T-helper 2 cell treated with Interferon-gamma antibody and Interleukin-4, amounts not matched to agents 100 ng/mL and 5 ng/mL, for 36 hours (primary cell): ENCODE data around the gene RFPL2. TPM values are rescaled to one million over a fixed set of nuclear protein-coding genes. Genes with fewer than 3 reads are reported as not detected.
"Not testable (repeated sequence)": the region's sequence is repeated elsewhere in the genome, so short reads cannot be mapped to it uniquely, and the experiment has no call there.

ENCODE experiments used
- intact Hi-C: fragments of 100-400 bp; cut with micrococcal nuclease; formaldehyde crosslinking; loops from one replicate; pipeline ENCODE4 v1.15.1; 2023
- total RNA-seq: library from RNA; stranded (reverse); gene quantifications from 2 replicates; pipeline ENCODE4 v1.2.3, GENCODE V29; 2022

The RFPL2 gene
- total RNA-seq, 1 donor from 2014 or later: 0.09 TPM

- intact Hi-C loops: no loop called here
Observed at GRCh38 chr22:32175115-32175514, 29.8 kb downstream of the RFPL2 start.

GRCh38 chr22:32165681-32166080 lies 39.2 kb downstream of the RFPL2 start:
- intact Hi-C loops: no loop called here

DNA sequence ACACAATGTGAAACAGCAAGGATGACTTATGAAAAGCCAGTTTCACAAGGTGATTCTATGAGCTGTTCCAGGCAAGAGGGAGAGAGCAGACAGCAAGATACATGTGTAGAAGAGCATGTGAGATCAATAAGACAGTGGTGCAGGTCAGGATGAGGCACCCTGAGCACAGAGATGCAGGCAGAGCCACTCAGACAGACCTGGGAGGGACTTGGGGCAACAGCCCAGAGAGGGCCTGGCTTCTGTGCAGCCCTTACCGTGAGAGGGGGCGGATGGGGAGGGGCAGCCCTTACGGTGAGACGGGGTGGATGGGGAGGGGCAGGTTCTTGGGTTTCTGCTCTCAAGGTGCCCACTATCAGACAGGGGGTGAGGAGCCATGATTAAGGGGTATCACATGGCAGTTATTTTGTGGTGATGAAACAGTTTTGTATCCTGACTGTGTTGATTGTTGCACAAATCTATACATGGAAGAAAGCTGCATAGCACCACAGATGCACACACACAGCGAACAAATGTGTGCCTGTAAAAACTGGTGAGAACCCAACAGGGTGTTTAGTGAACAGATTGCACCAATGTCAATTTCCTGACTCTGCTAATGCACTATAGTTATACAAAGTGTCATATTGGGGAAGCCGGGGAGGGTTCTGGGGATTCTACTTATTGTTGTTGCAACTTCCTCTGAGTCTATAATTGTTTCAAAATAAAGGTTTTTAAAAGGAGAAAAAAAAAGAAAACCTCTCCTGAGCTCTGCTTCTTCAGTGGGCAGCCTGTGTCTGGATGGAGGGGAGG lies 40.6 kb downstream of the RFPL2 start:
- intact Hi-C loops: no loop called here

DNA sequence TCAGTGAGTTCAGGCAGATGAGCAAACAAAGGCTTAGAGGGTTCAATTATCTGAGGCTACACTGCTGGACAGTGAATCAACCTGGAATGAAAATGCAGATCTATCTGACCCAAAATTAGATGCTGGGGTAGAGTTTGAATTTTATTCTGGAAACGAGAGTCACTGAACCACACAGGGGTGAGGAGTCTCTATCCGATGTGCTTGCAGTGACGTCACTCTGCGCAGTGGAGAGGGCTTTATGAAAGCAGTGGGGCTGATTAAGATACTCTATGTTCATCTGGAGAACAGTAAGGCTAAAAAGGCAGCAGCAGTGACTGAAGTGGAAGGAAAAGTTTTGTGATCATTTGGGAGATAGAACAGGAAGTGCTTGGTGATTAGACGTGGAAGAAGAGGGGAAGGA lies 44.5 kb downstream of the RFPL2 start:
- intact Hi-C loops: not testable (repeated sequence)

DNA sequence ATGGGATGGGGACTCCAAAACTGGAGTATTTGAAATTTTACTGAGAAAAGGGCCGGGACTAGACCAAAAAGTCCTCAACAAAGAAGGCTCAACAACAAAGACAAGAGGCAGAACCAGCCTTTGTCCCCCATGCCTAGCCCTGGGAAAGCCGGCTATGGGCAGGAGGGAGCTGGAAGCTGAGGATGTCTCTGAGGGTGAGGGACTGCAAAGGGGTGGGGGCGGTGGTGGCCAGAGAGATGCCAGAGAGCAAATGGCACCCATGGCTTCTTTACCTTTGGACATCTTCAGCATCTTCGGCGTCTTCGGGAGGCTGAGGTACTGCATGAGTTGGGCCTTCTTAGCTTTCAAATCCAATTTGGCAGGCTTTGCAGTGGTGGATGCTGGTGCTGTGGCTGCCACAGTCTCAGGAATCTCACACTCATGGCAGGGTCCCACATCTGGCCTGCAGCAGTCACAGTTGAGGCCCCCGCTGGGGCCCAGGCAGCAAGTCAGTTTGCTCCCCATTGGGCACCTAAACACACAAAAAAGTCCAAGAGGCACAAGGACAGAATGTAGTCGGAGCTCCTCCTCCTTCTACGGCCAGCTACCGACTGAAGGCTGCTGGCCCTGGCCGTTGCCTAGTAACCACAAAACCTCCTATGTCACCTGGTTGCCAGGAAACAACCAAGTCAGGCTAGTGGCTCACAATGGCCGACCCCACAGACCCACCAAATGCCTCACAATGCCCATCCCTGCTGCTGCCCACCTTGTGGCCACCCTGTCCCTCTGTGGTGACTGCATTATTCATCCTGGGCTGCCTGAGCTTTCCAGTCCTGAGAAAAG lies 46.0 kb downstream of the RFPL2 start, which contains the start of gene C22orf42:
TSS of gene C22orf42 (minus strand) at position 592 of the 822 bp plus-strand sequence. CDS start at position 504, 88 bp downstream.
- intact Hi-C loops: no loop called here

GRCh38 chr22:32157632-32158031 lies 47.2 kb downstream of the RFPL2 start:
- intact Hi-C loops: not testable (repeated sequence)

GRCh38 chr22:32154727-32155126 lies 50.1 kb downstream of the RFPL2 start:
- intact Hi-C loops: not testable (repeated sequence)

DNA sequence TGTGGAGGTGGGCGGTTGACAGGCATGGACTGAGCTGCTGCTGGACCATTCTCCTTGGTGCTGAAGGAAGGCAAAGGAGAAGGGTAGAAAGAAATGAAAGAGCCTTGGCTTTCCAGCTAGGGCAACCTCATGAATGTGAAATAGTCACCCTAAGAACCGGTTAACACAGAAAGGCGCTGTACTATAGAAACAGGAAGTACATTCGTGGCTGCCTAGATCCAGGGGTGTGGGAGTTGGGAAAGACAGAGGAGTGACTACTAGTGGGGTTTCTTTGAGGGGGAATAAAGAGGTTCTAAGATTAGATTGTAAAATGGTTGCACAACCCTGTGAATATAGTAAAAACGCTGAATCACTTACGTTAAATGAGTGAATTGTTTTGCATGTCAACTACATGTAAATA lies 53.2 kb downstream of the RFPL2 start:
- intact Hi-C loops: not testable (repeated sequence)

DNA sequence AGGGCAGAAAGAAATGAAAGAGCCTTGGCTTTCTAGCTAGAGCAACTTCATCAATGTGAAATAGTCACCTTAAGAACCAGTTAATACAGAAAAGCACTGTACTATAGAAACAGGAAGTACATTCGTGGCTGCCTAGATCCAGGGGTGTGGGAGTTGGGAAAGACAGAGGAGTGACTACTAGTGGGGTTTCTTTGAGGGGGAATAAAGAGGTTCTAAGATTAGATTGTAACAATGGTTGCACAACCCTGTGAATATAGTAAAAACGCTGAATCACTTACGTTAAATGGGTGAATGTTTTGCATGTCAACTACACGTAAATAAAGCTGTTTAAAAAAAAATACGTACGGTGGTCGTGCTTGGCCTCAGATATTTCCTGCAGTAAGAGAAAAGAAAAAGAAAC lies 54.2 kb downstream of the RFPL2 start:
- intact Hi-C loops: not testable (repeated sequence)

DNA sequence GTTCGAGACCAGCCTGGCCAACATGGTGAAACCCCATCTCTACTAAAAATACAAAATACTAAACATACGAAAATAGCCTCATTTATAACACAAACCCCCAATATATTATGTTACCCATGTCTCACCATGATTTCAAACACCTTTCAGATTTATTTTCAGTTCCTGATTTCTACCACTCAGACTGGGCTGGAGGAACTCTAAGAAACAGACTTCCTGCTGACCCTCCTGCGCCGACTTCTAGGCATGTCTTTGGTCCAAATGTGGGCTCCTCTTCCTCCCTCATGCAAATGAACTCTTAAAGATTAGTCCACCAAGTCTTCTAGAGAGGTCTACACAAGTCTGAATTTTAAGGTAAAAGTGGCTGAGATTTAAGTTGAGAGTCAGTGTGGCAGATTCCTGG lies 56.5 kb downstream of the RFPL2 start:
- intact Hi-C loops: not testable (repeated sequence)

DNA sequence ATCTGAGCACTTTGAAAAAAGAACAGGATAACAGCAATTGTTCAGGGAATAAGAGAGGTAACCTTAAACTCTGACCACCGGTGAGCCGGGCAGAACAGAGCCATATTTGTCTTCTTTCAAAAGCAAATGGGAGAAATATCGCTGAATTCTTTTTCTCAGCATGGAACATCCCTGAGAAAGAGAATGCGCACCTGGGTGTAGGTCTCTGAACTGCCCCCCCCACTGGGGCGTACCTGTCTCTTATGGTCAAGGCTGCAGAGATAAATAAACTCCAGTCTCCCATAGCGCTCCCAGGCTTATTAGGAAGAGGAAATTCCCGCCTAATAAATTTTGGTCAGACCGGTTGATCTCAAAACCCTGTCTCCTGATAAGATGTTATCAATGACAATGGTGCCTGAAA lies 57.7 kb downstream of the RFPL2 start:
- intact Hi-C loops: not testable (repeated sequence)

DNA sequence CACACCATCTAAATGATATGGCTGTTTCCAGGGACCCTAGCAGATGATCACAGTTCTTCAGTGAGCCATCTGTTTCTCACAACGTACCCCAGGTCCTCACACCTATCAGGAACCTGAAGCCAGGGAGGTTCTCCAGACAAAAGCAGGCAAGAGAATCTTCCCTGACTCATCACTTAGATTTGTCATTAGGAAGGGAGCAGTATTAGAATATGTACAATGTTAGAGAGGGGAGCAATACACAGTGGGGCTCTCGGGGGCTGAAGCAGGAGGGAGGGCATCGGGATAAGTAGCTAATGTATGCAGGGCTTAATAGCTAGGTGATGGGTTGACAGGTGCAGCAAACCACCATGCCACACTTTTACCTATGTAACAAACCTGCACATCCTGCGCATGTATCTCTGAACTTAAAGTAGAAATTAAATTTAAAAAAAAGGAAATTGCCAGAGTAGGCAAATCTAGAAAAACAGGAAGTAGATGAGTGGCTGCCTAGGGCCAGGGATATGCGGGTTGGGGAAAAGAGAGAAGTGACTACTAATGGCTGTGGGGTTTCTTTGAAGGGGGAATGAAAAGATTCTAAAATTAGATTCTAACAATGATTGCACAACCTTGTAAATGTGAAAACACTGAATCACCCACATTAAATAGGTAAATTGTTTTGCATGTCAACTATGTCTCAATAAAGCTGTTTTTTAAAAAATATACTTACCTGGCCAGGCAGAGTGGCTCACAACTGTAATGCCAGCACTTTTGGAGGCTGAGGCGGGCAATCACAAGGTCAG lies 60.2 kb downstream of the RFPL2 start:
- intact Hi-C loops: loop anchor here (5.0 kb wide), 1 partner anchor 63 kb away; the partner anchor contains the start of gene RFPL2

GRCh38 chr22:32142600-32142999 lies 62.3 kb downstream of the RFPL2 start:
- intact Hi-C loops: loop anchor here (2.0 to 5.0 kb wide), 2 partner anchors 65 to 330 kb away; partner anchors contain the start of gene RFPL2

DNA sequence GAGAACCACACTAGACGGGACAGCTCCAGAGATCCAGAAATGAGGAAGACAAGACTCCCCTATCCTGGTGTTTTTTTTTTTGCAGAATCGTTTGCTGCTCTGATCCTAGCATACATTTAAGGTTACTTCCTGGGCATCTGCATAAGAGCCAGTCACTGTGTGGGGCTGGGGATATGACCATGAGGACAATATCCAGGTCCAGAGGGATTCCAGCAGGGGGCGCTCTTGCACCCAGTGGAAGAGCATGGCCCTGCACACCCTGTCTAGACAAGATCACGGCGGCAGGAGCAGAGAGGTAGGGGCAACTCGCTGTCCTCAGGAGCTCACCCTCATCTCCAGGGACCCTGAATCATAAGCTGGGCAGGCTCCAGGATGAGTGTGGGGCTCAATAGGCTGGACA lies 64.2 kb downstream of the RFPL2 start:
- intact Hi-C loops: loop anchor here (5.0 kb wide), 1 partner anchor 67 kb away; the partner anchor contains the start of gene RFPL2

Other genes starting within 250 kb of the RFPL2 start
- not detected in 2 replicates for gene SLC5A1, start 161.8 kb downstream of the RFPL2 start, total RNA-seq
- gene C22orf42, start 45.8 kb downstream of the RFPL2 start, total RNA-seq: not detected in 2 replicates
- not detected in 2 replicates for gene SLC5A4, start 50.3 kb upstream of the RFPL2 start, total RNA-seq
- not detected in 2 replicates for gene RFPL3, start 152.8 kb upstream of the RFPL2 start, total RNA-seq
- 60.2 and 65.5 TPM in 2 replicates for gene RTCB, start 207.2 kb upstream of the RFPL2 start, total RNA-seq